Activated CD8-positive, alpha-beta T cell treated with anti-CD3 and anti-CD28 coated beads for 36 hours (primary cell): ENCODE data around the gene ARHGAP10. TPM values are rescaled to one million over a fixed set of nuclear protein-coding genes. Genes with fewer than 3 reads are reported as not detected.

Source experiments
- ATAC-seq: fragments of 200-7000 bp; cut with Tn5 transposase; one replicate; pipeline ENCODE4 v1.10.0; 2021; ENCODE audit warnings: mild to moderate bottlenecking, moderate library complexity
- CTCF ChIA-PET: fragments of 350-600 bp; sonication (Branson Sonifier 250); formaldehyde crosslinking; loops from one replicate; lab custom pipeline; 2021; ENCODE audit warnings: antibody characterized with exemption; lab: Charles Lee
- POLR2A ChIA-PET: fragments of 350-600 bp; sonication (Branson Sonifier 250); formaldehyde crosslinking; loops from one replicate; lab custom pipeline; 2021; ENCODE audit warnings: antibody characterized with exemption; lab: Charles Lee
- DNase-seq: peaks from one replicate; pipeline ENCODE4 v3.0.0-alpha.2; 2020
- H3K27ac Mint-ChIP-seq: one replicate; pipeline ENCODE4 v1.8.0; 2021; ENCODE audit warnings: mild to moderate bottlenecking, mixed read lengths
- H3K27me3 Mint-ChIP-seq: one replicate; pipeline ENCODE4 v1.8.0; 2021; ENCODE audit warnings: mixed read lengths
- H3K36me3 Mint-ChIP-seq: one replicate; pipeline ENCODE4 v1.8.0; 2021; ENCODE audit warnings: low read depth, mixed read lengths
- H3K4me1 Mint-ChIP-seq: one replicate; pipeline ENCODE4 v1.8.0; 2021; ENCODE audit warnings: low read depth, mixed read lengths
- H3K4me3 Mint-ChIP-seq: one replicate; pipeline ENCODE4 v1.8.0; 2021; ENCODE audit warnings: mild to moderate bottlenecking, moderate library complexity, mixed read lengths
- H3K9me3 Mint-ChIP-seq: one replicate; pipeline ENCODE4 v1.8.0; 2021; ENCODE audit warnings: mixed read lengths
- CTCF ChIP-seq: fragments of 200-600 bp; IDR thresholded peaks from one replicate; pipeline ENCODE4 v1.8.0; 2022; ENCODE audit warnings: antibody characterized with exemption, mild to moderate bottlenecking
- intact Hi-C: fragments of 100-400 bp; cut with micrococcal nuclease; formaldehyde crosslinking; loops from one replicate; pipeline ENCODE4 v1.10.0; 2022
- total RNA-seq, 2 experiments: library from RNA; stranded (reverse); gene quantifications; one replicate each; pipeline ENCODE4 v1.2.3, GENCODE V29; 2021

ARHGAP10 gene
- total RNA-seq, 2 experiments from 2014 or later: 4.0 to 5.1 TPM

GRCh38 chr4:147913137-147913536 lies 181.2 kb downstream of the ARHGAP10 start:
- H3K4me1 Mint-ChIP-seq: no peaks in the 10 kb centered on the region
- ATAC-seq (no peak), DNase-seq (no peak)
- ChIA-PET CTCF (interaction anchor here (1.1 kb wide), 1 partner anchor 46 kb away, joined by 3 read pairs; no protein-coding TSS in a partner anchor), POLR2A (no interaction called here)
- H3K4me3 Mint-ChIP-seq: no peak overlapping the region
- no peak for TF ChIP-seq CTCF
- H3K27me3 Mint-ChIP-seq: no peaks in the 10 kb centered on the region
- intact Hi-C loops: no loop called here
- H3K9me3 Mint-ChIP-seq: no peaks in the 10 kb centered on the region
- no peak overlapping the region for H3K27ac Mint-ChIP-seq
- H3K36me3 Mint-ChIP-seq: peaks cover 3% of the 10 kb centered on the region

GRCh38 chr4:147916351-147916750 lies 184.5 kb downstream of the ARHGAP10 start:
- CTCF ChIA-PET: interaction anchor here (2.8 kb wide), 1 partner anchor 50 kb away, joined by 10 read pairs; no protein-coding TSS in a partner anchor
- DNase-seq (no peak), ATAC-seq (no peak)
- Mint-ChIP-seq H3K36me3 (peaks cover 3% of the 10 kb centered on the region), H3K4me3 (no peak overlapping the region), H3K27me3 (no peaks in the 10 kb centered on the region), H3K27ac (no peak overlapping the region), H3K9me3 (no peaks in the 10 kb centered on the region), H3K4me1 (no peaks in the 10 kb centered on the region)
- TF ChIP-seq CTCF: no peak
- POLR2A ChIA-PET: no interaction called here
- intact Hi-C loops: no loop called here

DNA sequence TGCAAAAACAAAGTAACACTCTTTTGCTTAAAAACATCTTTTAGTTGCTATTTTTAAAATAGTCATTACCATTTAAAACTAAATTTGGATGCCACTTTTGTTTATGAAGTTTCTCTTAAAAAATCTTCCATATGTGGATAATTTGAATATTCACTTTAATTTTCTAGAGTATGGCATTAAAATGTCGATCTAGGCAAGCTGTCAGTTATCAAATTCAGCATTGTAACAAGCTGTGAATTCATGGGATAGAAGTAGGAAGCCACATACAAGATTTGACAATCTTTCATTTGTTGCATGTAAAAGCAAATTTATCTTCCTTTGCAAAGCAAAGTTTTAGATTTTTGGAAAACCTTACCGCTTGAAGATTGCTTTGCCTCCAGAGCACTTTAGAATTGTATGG lies 191.5 kb downstream of the ARHGAP10 start:
- H3K4me1 Mint-ChIP-seq: peaks cover 3% of the 10 kb centered on the region
- no peaks in the 10 kb centered on the region for H3K9me3 Mint-ChIP-seq
- POLR2A ChIA-PET: no interaction called here
- no peak overlapping the region for H3K4me3 Mint-ChIP-seq
- no peak overlapping the region for H3K27ac Mint-ChIP-seq
- intact Hi-C loops: no loop called here
- no peak for TF ChIP-seq CTCF
- ATAC-seq (no peak), DNase-seq (no peak)
- CTCF ChIA-PET: no interaction called here
- no peaks in the 10 kb centered on the region for H3K27me3 Mint-ChIP-seq
- H3K36me3 Mint-ChIP-seq: no peaks in the 10 kb centered on the region

DNA sequence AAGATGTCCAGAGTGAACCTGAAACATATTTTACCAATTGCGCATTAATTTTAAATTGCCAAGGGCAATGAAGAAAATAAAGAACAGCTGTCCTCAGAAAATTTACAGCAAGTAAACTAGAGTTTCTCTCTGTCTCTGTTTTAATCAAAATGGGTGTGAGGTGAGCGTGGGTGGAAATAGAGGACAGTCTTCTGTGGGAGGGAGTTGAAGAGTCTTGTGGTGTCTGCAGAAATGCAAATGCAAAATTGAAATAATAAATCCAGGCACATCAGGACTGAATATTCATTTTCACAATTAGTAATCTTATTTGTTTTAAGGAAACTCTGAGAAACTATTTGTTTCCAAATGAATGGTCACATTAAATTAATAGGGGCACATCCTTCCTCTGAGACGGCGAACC lies 192.0 kb downstream of the ARHGAP10 start:
- Mint-ChIP-seq H3K4me3 (no peak overlapping the region), H3K4me1 (peaks cover 3% of the 10 kb centered on the region), H3K27me3 (no peaks in the 10 kb centered on the region), H3K9me3 (no peaks in the 10 kb centered on the region), H3K27ac (no peak overlapping the region), H3K36me3 (no peaks in the 10 kb centered on the region)
- ChIA-PET CTCF (no interaction called here), POLR2A (no interaction called here)
- intact Hi-C loops: no loop called here
- DNase-seq: no peak
- no peak for ATAC-seq
- no peak for TF ChIP-seq CTCF

DNA sequence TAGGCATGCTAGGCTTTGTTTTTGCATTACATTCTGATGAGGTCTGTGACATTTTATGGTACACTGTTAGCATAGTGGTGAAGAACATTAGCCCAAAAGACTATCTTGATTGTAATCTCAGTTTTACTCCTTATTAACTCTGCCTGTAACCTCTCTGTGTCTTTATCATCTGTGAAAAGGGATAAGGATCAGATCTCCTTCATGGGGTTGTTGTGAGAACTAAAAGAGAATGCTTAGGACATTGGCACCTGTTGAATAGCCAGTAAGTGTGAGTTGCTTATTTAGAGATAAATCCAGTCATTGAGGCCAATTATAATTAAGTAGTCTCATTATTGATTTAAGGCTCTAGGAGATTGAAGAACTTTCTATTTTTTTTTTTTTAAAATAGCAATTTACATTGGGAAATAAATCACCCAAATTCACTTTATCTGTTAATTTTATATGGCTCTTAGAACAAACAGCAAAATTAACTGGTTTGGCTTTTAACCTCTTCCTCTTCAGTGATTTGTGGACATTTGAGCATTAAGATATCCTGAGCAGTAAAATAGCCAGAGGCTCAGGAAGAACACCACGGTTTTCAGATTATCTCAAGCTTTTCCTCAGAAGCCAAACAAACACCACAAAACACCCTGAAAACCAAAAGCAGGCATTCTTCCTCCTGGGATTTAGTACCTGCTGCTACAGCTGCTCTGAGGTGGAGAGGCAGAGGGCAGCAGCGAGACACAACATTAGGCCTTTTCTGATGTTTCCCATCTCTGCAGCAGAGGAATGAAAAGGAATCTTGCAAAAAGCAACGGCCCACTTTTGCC lies 192.9 kb downstream of the ARHGAP10 start:
- DNase-seq: peak; percentile 14

More for the DNA sequence above, 192.9 kb downstream of the ARHGAP10 start:
- Mint-ChIP-seq H3K27me3 (no peaks in the 10 kb centered on the region), H3K36me3 (no peaks in the 10 kb centered on the region), H3K9me3 (no peaks in the 10 kb centered on the region), H3K27ac (no peak overlapping the region), H3K4me3 (no peak overlapping the region), H3K4me1 (peaks cover 3% of the 10 kb centered on the region)
- ATAC-seq: no peak
- TF ChIP-seq CTCF: peak; percentile 17
- POLR2A ChIA-PET: no interaction called here
- intact Hi-C loops: no loop called here
- CTCF ChIA-PET: interaction anchor here (1.1 kb wide), 1 partner anchor 58 kb away, joined by 10 read pairs; no protein-coding TSS in a partner anchor
